HepG2 (cell line): ENCODE data around the gene TOM1L2. TPM values are rescaled to one million over a fixed set of nuclear protein-coding genes. Genes with fewer than 3 reads are reported as not detected.

Source experiments
- AGO2 ChIP-seq: fragments of 200-400 bp; formaldehyde crosslinking; optimal IDR thresholded peaks from 2 replicates; pipeline ENCODE3; 2017; ENCODE audit warnings: mild to moderate bottlenecking, low read depth, low read length, moderate library complexity
- NCOA5 ChIP-seq: sonication (generic); formaldehyde crosslinking; IDR thresholded peaks from 2 replicates; pipeline ENCODE4 v1.4.0; 2020; ENCODE audit warnings: missing genetic modification reagents
- NFE2L1 ChIP-seq: sonication (generic); formaldehyde crosslinking; IDR thresholded peaks from 2 replicates; pipeline ENCODE4 v1.4.0; 2020; ENCODE audit warnings: missing genetic modification reagents, mild to moderate bottlenecking, borderline replicate concordance
- NFE2L2 ChIP-seq: fragments of 150-350 bp; IDR thresholded peaks from 2 replicates; pipeline ENCODE4 v1.6.1; 2014; ENCODE audit warnings: low read length
- RORA ChIP-seq: sonication (generic); formaldehyde crosslinking; IDR thresholded peaks from 2 replicates; pipeline ENCODE4 v1.5.0; 2020; ENCODE audit warnings: mild to moderate bottlenecking, missing genetic modification reagents, moderate library complexity
- RXRA ChIP-seq: sonication (generic); formaldehyde crosslinking; IDR thresholded peaks from 2 replicates; pipeline ENCODE4 v1.5.1; 2020; ENCODE audit warnings: missing genetic modification reagents
- TAF15 ChIP-seq: fragments of 200-400 bp; formaldehyde crosslinking; IDR thresholded peaks from one replicate; pipeline ENCODE4 v1.6.1; 2018; ENCODE audit warnings: mild to moderate bottlenecking, low read depth, low read length; ENCODE audit not compliant: poor library complexity, severe bottlenecking
- ZMYM2 ChIP-seq: sonication (generic); formaldehyde crosslinking; IDR thresholded peaks from 2 replicates; pipeline ENCODE4 v1.8.0; 2022; ENCODE audit warnings: mild to moderate bottlenecking, missing genetic modification reagents
- ZNF530 ChIP-seq: sonication (generic); formaldehyde crosslinking; IDR thresholded peaks from 2 replicates; pipeline ENCODE4 v1.5.0; 2020; ENCODE audit warnings: low read depth, mild to moderate bottlenecking, missing genetic modification reagents
- ZNF556 ChIP-seq: sonication (generic); formaldehyde crosslinking; IDR thresholded peaks from 2 replicates; pipeline ENCODE4 v1.4.0; 2020; ENCODE audit warnings: mild to moderate bottlenecking, missing genetic modification reagents, borderline replicate concordance
- ZNF607 ChIP-seq: sonication (generic); formaldehyde crosslinking; IDR thresholded peaks from 2 replicates; pipeline ENCODE4 v1.5.1; 2020; ENCODE audit warnings: missing genetic modification reagents, mild to moderate bottlenecking, borderline replicate concordance
- ZNF7 ChIP-seq: IDR thresholded peaks from 2 replicates; pipeline ENCODE4 v1.6.1; 2016; ENCODE audit warnings: missing biosample characterization, missing genetic modification reagents
- ZNF781 ChIP-seq: sonication (generic); formaldehyde crosslinking; IDR thresholded peaks from 2 replicates; pipeline ENCODE4 v1.5.1; 2020; ENCODE audit warnings: borderline replicate concordance, mild to moderate bottlenecking, missing genetic modification reagents; ENCODE audit errors: not compliant biosample characterization
- polyA plus RNA-seq, 8 experiments: library from polyadenylated mRNA; depleted of rRNA in 3 of 8; stranded (reverse) in 7 of 8; unstranded in 1 of 8; fragments of >200 nt; fragmentation: Illumina TruSeq in 4 of 8; extraction: Trizol in 4 of 8; gene quantifications; 2 replicates each; pipeline versions ENCODE4 v1.2.1 to v1.2.3, GENCODE V29; 2011 to 2016; ENCODE audit warnings: low read depth in 4 of 8, missing spikeins in 1 of 8, mixed read lengths in 1 of 8; ENCODE audit not compliant: insufficient read depth in 1 of 8
- total RNA-seq, 5 experiments: library from RNA; depleted of rRNA; stranded (reverse); fragments of >200 nt; fragmentation: Illumina TruSeq; extraction: Trizol; gene quantifications; 2 replicates each; pipeline ENCODE4 v1.2.3, GENCODE V29; 2016; ENCODE audit warnings: low read depth in 1 of 5
- TF ChIP-seq, protein P1 (sequence below): sonication (generic); formaldehyde crosslinking; IDR thresholded peaks from 2 replicates; pipeline ENCODE4 v1.4.0; 2020; ENCODE audit warnings: missing genetic modification reagents
- TF ChIP-seq, protein P2 (sequence below): IDR thresholded peaks from 2 replicates; pipeline ENCODE4 v1.6.1; 2018; ENCODE audit warnings: missing genetic modification reagents, mild to moderate bottlenecking, missing compliant biosample characterization
- TF ChIP-seq, protein P3 (sequence below): IDR thresholded peaks from 2 replicates; pipeline ENCODE4 v1.6.1; 2012; ENCODE audit warnings: low read length, improper control_type of control experiment
- TF ChIP-seq, protein P4 (sequence below), 2 experiments: sonication (generic) in 1 of 2; formaldehyde crosslinking in 1 of 2; IDR thresholded peaks; 2 replicates each; pipeline versions ENCODE4 v1.4.0 to v1.6.1; 2018 to 2020; ENCODE audit warnings: missing genetic modification reagents in 2 of 2, borderline replicate concordance in 1 of 2, low read depth in 1 of 2, mild to moderate bottlenecking in 1 of 2, missing biosample characterization in 1 of 2
- TF ChIP-seq, protein P5 (sequence below): sonication (generic); formaldehyde crosslinking; IDR thresholded peaks from 2 replicates; pipeline ENCODE4 v1.4.0; 2020; ENCODE audit warnings: missing genetic modification reagents, mild to moderate bottlenecking, borderline replicate concordance

TOM1L2 gene
- total and polyA plus RNA-seq, 2 of the 13 experiments (the other 11 are each of a cell fraction or from before 2014, with no cell fraction given): 4.7 to 7.4 TPM

DNA sequence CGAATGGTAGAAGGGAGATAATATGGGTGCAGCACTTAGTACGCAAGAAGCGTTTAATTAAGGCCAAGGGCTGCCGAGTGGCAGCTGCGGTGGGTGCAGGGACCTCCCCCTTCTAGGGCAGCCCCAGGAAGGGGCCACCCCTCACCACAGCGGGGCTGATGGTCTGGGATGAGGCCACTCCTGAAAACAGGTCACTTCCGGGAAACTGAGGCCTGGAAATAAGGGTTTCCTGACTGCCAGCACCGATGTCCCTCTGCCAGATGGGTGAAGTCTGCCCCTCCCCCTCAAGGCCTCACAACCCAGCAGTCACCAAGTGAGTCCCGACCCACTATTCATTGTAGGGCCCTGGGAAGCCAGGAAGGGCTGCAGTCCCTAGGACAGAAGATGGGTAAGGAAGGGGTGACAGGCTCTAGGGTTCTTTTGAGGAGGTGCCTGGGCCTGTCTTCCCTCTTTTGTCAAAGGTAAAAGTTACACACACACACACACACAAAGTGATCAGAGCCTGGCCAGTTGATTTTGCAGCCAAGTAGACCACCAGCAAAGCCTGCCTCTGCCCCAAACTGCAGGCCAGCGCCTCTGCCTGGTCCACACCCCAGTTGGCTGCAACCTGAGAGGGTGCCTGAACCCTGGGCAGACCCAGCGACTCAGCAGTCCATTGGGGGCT lies 147.9 kb downstream of the TOM1L2 start (continued):
- TF ChIP-seq, protein P1, sequence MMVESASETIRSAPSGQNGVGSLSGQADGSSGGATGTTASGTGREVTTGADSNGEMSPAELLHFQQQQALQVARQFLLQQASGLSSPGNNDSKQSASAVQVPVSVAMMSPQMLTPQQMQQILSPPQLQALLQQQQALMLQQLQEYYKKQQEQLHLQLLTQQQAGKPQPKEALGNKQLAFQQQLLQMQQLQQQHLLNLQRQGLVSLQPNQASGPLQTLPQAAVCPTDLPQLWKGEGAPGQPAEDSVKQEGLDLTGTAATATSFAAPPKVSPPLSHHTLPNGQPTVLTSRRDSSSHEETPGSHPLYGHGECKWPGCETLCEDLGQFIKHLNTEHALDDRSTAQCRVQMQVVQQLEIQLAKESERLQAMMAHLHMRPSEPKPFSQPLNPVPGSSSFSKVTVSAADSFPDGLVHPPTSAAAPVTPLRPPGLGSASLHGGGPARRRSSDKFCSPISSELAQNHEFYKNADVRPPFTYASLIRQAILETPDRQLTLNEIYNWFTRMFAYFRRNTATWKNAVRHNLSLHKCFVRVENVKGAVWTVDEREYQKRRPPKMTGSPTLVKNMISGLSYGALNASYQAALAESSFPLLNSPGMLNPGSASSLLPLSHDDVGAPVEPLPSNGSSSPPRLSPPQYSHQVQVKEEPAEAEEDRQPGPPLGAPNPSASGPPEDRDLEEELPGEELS (CRISPR knock-in tag): no peak
- TF ChIP-seq ZNF607: no peak
- no peak for TF ChIP-seq RORA (CRISPR knock-in tag)
- TF ChIP-seq NFE2L2: no peak
- TF ChIP-seq, protein P2, sequence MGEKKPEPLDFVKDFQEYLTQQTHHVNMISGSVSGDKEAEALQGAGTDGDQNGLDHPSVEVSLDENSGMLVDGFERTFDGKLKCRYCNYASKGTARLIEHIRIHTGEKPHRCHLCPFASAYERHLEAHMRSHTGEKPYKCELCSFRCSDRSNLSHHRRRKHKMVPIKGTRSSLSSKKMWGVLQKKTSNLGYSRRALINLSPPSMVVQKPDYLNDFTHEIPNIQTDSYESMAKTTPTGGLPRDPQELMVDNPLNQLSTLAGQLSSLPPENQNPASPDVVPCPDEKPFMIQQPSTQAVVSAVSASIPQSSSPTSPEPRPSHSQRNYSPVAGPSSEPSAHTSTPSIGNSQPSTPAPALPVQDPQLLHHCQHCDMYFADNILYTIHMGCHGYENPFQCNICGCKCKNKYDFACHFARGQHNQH (CRISPR knock-in tag): no peak
- TF ChIP-seq ZNF530 (CRISPR knock-in tag): no peak
- TF ChIP-seq ZNF781 (CRISPR knock-in tag): no peak
- TF ChIP-seq RXRA (CRISPR knock-in tag): peak; percentile 12
- TF ChIP-seq, protein P3, sequence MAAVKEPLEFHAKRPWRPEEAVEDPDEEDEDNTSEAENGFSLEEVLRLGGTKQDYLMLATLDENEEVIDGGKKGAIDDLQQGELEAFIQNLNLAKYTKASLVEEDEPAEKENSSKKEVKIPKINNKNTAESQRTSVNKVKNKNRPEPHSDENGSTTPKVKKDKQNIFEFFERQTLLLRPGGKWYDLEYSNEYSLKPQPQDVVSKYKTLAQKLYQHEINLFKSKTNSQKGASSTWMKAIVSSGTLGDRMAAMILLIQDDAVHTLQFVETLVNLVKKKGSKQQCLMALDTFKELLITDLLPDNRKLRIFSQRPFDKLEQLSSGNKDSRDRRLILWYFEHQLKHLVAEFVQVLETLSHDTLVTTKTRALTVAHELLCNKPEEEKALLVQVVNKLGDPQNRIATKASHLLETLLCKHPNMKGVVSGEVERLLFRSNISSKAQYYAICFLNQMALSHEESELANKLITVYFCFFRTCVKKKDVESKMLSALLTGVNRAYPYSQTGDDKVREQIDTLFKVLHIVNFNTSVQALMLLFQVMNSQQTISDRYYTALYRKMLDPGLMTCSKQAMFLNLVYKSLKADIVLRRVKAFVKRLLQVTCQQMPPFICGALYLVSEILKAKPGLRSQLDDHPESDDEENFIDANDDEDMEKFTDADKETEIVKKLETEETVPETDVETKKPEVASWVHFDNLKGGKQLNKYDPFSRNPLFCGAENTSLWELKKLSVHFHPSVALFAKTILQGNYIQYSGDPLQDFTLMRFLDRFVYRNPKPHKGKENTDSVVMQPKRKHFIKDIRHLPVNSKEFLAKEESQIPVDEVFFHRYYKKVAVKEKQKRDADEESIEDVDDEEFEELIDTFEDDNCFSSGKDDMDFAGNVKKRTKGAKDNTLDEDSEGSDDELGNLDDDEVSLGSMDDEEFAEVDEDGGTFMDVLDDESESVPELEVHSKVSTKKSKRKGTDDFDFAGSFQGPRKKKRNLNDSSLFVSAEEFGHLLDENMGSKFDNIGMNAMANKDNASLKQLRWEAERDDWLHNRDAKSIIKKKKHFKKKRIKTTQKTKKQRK: no peak
- no peak for TF ChIP-seq TAF15
- TF ChIP-seq, protein P4, sequence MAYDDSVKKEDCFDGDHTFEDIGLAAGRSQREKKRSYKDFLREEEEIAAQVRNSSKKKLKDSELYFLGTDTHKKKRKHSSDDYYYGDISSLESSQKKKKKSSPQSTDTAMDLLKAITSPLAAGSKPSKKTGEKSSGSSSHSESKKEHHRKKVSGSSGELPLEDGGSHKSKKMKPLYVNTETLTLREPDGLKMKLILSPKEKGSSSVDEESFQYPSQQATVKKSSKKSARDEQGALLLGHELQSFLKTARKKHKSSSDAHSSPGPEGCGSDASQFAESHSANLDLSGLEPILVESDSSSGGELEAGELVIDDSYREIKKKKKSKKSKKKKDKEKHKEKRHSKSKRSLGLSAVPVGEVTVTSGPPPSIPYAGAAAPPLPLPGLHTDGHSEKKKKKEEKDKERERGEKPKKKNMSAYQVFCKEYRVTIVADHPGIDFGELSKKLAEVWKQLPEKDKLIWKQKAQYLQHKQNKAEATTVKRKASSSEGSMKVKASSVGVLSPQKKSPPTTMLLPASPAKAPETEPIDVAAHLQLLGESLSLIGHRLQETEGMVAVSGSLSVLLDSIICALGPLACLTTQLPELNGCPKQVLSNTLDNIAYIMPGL (CRISPR knock-in tag; IDR thresholded peaks at IDR 0.05; ENCODE audit: borderline replicate concordance in 1 of 2, low read depth in 1 of 2): no peak
- TF ChIP-seq ZNF556 (CRISPR knock-in tag): no peak
- no peak for TF ChIP-seq ZNF7 (CRISPR knock-in tag)
- TF ChIP-seq, protein P5, sequence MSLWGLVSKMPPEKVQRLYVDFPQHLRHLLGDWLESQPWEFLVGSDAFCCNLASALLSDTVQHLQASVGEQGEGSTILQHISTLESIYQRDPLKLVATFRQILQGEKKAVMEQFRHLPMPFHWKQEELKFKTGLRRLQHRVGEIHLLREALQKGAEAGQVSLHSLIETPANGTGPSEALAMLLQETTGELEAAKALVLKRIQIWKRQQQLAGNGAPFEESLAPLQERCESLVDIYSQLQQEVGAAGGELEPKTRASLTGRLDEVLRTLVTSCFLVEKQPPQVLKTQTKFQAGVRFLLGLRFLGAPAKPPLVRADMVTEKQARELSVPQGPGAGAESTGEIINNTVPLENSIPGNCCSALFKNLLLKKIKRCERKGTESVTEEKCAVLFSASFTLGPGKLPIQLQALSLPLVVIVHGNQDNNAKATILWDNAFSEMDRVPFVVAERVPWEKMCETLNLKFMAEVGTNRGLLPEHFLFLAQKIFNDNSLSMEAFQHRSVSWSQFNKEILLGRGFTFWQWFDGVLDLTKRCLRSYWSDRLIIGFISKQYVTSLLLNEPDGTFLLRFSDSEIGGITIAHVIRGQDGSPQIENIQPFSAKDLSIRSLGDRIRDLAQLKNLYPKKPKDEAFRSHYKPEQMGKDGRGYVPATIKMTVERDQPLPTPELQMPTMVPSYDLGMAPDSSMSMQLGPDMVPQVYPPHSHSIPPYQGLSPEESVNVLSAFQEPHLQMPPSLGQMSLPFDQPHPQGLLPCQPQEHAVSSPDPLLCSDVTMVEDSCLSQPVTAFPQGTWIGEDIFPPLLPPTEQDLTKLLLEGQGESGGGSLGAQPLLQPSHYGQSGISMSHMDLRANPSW (CRISPR knock-in tag): no peak
- TF ChIP-seq NCOA5 (CRISPR knock-in tag): no peak
- no peak for TF ChIP-seq ZMYM2 (CRISPR knock-in tag)
- peak; percentile 25 for TF ChIP-seq AGO2
- no peak for TF ChIP-seq NFE2L1 (CRISPR knock-in tag)
